GM18505 (cell line): ENCODE measurements around the gene NINJ1.

ENCODE experiments used
- ATAC-seq: cut with Tn5 transposase; IDR thresholded peaks from one replicate; pipeline ENCODE4 v1.9.1; 2021; ENCODE audit not compliant: unreplicated experiment
- POLR2A ChIP-seq: IDR thresholded peaks from 4 replicates; pipeline ENCODE4 v1.6.1; 2011; ENCODE audit warnings: borderline replicate concordance; ENCODE audit not compliant: insufficient read depth, insufficient read length; ENCODE audit errors: extremely low read depth

Gene NINJ1

DNA sequence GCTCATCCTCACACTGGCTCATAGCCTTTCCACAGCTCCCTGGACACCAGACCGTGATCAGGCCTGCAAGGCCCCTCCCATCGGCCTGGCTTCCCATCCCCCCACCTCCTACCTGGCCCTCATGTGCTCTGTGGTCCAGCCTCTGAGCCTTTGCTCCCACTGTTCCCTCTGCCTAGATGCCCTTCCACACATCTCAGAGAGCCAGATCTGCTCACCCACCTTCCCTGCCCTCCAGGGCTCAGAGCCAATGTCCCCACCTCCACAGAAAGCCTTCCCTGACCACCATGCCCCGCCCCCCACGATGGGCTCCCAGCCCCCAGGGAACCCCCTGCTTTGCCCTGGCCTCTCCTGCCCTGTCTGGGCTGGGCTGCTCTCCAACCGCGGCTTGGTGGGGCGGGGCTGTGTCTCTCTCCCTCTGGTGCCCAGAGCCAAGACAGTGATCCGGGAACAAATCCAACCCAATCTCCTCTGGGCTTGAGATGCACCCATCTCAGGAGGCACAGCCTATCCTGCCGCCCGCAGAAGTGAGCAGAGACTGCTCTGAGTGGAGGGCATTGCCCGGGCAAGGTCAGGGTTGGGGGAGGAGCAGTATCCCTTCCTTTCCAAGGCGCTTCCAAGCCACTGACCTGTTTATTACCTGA lies 1.6 kb downstream of the NINJ1 start:
- TF ChIP-seq POLR2A, result no peak
- ATAC-seq, result no peak

DNA sequence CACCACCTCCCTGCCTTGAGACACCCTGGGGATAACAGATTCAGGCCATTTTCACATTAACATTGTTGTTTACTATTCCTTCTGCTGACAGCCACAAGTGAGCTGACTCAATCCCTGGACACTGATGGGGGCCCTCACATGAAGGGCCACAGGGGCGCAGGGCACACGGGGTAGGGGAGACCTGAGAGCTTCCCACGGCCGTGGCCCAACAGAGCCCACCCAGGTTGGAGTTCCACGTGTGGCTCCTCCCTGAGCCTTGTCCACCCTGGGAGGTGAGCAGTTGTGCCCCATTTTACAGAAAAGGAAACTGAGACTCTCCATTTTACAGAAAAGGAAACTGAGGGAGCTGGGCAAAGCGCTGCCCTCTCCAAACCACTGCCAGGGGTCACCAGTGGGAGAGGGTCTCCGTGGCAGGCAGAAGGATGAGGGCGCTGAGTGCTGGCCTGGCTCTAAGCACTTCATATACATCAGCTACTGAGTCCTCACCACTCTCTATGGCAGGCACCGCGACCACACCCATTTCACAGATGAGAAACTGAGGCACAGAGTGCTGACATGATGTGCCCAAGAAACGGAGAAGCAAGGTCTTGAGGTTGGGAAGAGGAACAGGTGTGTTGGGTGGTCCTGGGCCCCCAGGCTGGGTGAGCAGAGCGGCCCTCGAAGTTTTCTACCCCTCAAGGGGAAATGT lies 2.3 kb downstream of the NINJ1 start:
- no peak for TF ChIP-seq POLR2A
- ATAC-seq, result no peak

DNA sequence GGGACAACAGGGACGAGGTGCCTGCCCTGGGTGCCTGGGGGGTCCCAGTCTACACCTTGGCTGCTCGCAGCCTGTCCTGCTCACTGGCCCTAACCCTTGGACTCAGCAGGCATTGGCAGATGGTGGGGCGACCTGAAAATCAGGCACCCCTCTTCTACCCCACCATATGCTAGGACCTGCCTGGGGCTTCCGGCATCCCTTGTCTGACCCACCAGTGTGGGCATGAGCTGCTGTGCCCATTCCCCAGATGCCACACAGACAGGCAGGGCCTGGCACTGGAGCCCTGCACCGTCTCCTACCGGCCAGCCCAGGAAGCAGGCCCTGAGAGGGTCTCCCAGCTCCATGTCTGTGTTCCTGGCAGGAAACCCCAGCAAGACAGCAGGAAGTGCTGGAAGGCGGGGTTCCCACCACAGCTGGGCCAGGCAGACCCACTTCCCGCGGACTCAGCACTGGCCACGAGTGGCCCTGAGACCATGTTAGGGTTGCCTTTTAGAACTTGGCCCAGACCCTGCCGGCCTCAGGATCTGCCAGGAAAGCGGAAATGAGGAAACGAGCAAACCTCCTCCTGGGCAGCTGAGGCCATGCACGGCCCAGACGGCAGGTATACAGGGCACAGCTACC lies 3.1 kb downstream of the NINJ1 start:
- ATAC-seq, result no peak
- TF ChIP-seq POLR2A, result no peak

DNA sequence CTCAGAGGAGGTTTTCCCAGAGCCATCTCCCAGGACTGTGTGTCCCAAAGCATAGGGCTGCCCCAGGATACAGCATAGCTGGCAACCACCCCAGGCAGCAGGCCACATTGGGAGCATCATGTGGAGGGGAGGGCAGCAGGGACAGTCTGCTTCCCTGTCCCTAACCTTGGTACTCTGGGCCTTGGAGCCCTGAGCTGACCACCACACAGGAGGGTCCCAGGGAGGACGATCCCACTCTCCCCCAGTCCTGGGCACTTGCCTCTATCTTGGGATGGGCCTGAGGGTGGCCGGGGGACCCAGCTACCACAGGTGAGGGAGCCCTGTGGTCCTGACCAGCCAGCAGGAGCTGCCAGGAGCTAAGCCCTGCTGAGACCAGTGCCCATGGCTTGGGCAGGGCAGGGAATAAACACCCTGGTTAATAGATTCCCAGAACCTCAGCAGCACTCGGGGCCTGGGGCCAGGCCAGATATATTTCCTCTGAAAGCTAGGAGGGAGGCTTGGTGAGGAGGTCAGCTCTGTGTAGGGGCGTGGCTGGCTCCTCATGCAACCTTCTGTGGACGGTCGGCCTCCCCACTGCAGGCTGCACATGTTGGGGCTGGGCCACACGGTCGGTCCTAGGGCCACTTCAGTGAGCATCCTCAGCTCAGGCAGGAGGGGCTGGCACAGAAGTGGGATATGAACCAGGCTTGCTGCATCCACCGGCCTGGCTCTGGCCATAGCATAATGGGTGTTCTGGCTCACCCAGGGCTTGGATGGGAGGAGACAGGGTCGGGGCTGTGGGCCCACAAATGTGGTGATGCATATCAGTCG lies 4.2 kb downstream of the NINJ1 start:
- no peak for ATAC-seq
- no peak for TF ChIP-seq POLR2A

DNA sequence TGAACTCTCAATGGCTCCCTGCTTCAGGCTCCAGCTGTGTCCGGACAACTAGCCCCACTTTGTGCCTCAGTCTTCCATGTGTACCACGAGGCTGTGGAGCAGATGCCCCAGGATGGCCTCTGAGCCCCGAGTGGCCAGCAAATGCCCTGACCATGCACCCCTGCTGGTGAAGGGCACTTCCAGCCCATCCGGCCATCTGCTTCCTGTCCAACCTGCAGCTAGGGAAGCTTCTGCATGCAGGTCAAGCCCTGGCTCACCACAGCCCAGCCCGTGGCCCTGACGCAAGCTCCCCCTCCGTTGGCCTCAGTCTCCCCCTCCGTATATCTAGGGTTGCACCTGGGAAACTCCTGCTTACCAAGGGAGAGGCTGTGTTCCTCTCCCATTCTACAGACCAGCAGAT lies 4.8 kb downstream of the NINJ1 start:
- no peak for ATAC-seq
- no peak for TF ChIP-seq POLR2A

DNA sequence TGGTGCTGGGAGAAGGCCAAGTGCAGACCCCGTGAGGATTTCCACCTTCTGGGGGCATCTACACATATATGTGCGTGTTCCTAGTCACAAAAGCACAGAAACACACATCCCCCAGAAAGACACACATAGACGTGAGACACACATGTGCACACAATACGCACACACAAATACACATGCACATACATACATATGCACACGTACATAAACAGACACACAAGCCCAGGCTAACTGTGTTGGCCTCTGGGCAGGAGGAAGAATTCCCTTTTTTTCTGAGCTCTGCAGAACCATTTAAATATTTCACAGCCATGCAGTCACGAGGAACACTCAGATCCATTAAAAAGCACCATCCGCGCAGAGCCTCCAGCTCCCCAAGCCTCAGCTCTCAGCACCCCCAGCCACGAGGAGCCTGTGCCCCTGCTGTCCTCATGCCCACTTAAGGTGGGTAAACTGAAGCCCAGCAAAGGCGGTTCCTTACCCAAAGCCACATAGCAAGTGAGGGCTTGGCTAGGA lies 5.3 kb downstream of the NINJ1 start:
- no peak for ATAC-seq
- TF ChIP-seq POLR2A, result no peak

DNA sequence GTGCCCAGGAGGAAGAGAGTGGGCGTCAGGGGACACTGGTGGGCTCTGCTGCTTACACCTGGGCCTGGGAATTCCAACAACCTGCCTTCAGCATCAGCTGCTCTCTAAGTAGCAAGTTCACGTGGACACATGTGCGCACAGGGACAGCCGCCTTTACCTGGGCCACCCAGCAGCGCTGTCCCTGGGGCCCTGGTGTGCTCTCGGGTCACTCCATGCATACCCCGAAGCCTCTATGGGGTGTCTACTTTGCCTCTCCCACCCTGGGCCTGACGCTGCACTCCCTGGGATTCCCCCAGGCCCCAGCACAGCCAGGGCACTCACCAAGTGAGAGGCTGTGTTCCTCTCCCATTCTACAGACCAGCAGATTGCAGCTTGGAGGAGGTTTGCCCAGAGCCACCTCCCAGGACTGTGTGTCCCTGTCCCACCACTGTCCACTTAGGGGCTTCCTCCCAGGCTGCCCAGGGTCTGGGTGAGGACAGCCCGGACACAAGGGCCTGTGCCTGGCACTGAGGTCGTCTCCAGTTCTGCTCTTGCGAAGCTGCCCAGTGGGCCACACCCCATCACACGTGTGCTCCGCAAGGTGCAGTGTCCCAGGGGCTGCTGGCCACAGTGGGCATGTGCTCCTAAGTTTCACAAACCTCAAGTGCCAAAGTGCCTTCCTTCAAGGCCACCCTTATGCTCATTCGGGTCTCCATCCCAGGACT lies 5.9 kb downstream of the NINJ1 start:
- no peak for TF ChIP-seq POLR2A
- ATAC-seq, result no peak

DNA sequence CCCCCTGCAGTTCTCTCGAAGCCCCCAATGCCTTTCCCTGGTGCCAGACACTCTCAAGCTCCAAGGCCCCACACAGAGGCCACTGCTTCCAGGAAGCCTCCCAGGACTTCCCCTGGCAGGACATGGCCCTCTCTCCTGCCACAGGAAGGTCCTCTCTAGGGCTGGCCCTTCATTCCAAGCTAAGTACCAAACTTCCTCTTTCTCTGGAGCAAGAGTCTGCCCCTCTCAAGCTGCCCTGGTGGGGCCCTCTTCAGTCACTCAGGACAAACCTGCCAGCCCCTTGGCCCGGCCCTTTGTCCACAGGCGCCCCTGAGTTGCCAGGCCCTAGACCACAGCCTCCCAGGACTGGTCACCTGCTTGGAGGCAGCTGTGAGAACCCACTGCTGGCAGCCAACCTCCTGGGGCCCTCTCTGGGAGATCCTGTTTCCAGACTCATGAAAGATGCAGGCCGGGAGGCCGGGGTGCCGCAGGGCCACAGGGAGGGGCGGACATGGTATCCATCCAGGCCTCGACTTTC lies 6.6 kb downstream of the NINJ1 start:
- no peak for TF ChIP-seq POLR2A
- no peak for ATAC-seq

DNA sequence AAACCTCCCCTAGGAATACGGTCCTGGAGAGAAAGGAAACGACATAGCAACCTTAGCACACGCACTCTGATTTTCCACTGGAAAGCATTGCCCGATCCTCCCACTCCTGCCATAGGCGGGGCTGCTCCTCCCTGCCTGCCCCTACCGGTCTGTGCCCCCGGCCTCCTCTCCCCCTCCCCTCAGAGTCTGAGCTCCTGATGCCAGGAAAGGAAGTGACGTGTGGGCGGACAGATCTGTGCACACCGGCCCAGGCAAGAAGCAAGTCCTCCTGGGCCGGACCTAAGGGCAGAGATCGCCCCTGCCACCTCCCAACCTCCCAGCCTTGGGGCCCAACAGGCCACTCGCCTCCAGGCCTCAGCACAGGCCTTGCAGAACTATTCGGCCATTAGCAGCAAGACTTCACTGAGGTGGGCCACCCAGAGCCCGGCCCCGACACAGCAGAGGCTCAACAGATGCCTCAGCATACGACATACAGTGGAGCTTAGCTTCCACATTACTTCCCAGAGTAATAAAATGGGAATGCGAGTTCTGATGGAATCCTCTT lies 7.2 kb downstream of the NINJ1 start:
- no peak for TF ChIP-seq POLR2A
- no peak for ATAC-seq

DNA sequence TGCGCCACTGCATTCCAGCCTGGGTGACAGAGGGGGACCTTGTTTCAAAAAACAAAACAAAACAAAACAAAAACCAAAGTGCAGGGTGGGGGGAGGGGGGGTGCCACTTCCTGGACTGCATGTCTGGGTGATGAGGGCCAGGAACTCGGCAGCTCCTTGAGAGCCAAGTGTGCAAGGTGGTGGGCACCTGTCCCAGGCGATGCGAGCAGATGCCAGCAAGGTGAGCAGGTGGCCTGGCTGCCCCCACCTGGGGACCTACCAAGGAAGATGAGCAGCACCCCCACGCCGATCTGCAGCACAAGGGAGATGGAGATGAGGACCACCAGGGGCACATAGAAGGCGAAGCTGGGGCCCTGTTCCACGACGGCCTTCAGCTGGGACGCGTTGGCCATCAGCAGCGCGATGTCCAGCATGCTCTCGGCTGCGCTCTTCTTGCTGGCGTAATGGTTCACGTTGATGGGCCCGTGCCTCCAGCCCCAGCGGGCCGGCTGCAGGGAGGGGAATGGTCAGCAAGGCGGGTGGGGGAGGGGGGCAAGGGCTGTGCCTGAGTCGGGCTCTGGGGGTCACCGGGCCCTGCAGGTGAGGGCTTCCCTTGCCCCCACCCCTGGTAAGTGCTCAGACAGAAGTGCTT lies 7.8 kb downstream of the NINJ1 start:
- no peak for TF ChIP-seq POLR2A
- no peak for ATAC-seq

DNA sequence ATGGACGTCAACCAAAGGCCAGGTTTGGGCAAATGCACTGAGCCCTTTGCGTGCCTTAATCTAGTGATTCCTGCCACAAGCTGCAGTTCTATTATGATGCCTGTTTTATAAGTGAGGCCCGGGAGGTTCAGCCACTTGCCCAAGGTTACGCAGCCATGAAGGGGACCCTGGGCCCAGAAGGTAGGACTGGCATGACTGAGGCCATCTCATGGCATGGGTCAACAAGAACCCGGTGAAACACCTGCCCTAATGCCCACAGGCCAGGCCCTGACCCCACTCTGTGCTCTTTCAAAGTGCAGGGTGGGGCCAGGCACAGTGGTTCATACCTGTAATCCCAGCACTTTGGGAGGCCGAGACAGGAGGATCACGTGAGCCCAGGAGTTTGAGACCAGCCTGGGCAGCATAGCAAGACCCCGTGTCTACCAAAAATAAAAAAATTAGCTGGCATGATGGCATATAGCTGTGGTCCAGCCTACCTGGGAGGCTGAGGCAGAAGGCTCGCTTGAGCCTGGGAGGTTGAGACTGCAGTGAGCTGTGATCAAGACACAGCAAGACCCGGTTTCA lies 8.6 kb downstream of the NINJ1 start:
- ATAC-seq, result no peak
- TF ChIP-seq POLR2A, result no peak

DNA sequence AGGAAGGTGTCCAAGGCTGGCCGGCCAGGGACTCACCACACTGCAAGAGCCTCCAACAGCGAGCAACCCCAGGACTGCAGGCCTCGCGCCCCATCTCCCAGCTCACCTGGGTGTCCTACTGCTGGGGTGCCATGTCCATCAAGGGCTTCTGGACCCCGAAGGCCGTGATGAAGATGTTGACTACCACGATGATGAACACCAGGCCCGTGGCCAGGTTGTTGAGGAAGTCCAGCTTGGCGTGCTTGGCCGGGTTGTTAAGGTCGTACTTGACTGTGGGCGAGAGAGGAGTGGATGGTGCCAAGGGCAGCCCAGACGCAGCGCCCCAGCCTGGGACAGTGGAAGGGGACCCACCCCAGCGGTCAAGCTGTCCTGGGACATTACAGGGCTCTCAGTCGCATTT lies 9.3 kb downstream of the NINJ1 start:
- no peak for TF ChIP-seq POLR2A
- ATAC-seq, result no peak
